Naive thymus-derived CD4-positive, alpha-beta T cell (primary cell): Measurements from ENCODE around the gene HNRNPCL4. TPM values are rescaled to one million over a fixed set of nuclear protein-coding genes. Genes with fewer than 3 reads are reported as not detected.
"Not testable (repeated sequence)": the region's sequence is repeated elsewhere in the genome, so short reads cannot be mapped to it uniquely, and the experiment has no call there.

Source experiments
- ATAC-seq: fragments of 150-1000 bp; cut with Tn5 transposase; 2 replicates; pipeline ENCODE4 v1.10.0; 2021; ENCODE audit warnings: mild to moderate bottlenecking, moderate library complexity
- CTCF ChIA-PET: fragments of 350-600 bp; sonication (Branson Sonifier 250); formaldehyde crosslinking; loops from one replicate; lab custom pipeline; 2021; ENCODE audit warnings: antibody characterized with exemption; lab: Charles Lee
- POLR2A ChIA-PET: fragments of 350-600 bp; sonication (Branson Sonifier 250); formaldehyde crosslinking; loops from one replicate; lab custom pipeline; 2021; ENCODE audit warnings: antibody characterized with exemption, inconsistent platforms; lab: Charles Lee
- DNase-seq, 9 donors: peaks; one replicate each; pipeline versions ENCODE4 v3.0.0 to v3.0.0-alpha.2; 2020 to 2022; ENCODE audit warnings: mixed read lengths in 1 of 9
- H3K27ac ChIP-seq: one replicate; pipeline ENCODE4 v1.7.0; 2013; ENCODE audit warnings: mild to moderate bottlenecking, low read depth, low read length, moderate library complexity
- H3K27me3 ChIP-seq, 2 donors: one replicate each; pipeline ENCODE4 v1.7.0; 2013; ENCODE audit warnings: low read length in 2 of 2, mild to moderate bottlenecking in 2 of 2, moderate library complexity in 2 of 2; ENCODE audit not compliant: control insufficient read depth in 2 of 2, insufficient read depth in 2 of 2
- H3K36me3 ChIP-seq, 3 experiments: 1 replicate in 2 of 3; 2 replicates in 1 of 3; pipeline ENCODE4 v1.7.0; 2013; ENCODE audit warnings: low read length in 3 of 3, mild to moderate bottlenecking in 3 of 3, moderate library complexity in 1 of 3; ENCODE audit not compliant: insufficient read depth in 3 of 3, control insufficient read depth in 2 of 3
- H3K4me1 ChIP-seq, 2 donors: one replicate each; pipeline ENCODE4 v1.7.0; 2013; ENCODE audit warnings: low read length in 2 of 2, mild to moderate bottlenecking in 2 of 2, moderate library complexity in 1 of 2; ENCODE audit not compliant: control insufficient read depth in 2 of 2, insufficient read depth in 2 of 2
- H3K4me3 ChIP-seq: 2 replicates; pipeline ENCODE4 v1.7.0; 2013; ENCODE audit warnings: mild to moderate bottlenecking, low read length
- H3K9me3 ChIP-seq, 3 experiments: 1 replicate in 2 of 3; 2 replicates in 1 of 3; pipeline ENCODE4 v1.7.0; 2013; ENCODE audit warnings: low read length in 3 of 3; ENCODE audit not compliant: control insufficient read depth in 2 of 3
- H3K27ac Mint-ChIP-seq, 9 donors: one replicate each; pipeline ENCODE4 v1.8.0; 2020 to 2022; ENCODE audit warnings: mixed read lengths in 9 of 9, mild to moderate bottlenecking in 8 of 9, moderate library complexity in 5 of 9, inconsistent platforms in 2 of 9
- H3K27me3 Mint-ChIP-seq, 5 donors: one replicate each; pipeline ENCODE4 v1.8.0; 2021 to 2022; ENCODE audit warnings: mixed read lengths in 5 of 5, mild to moderate bottlenecking in 1 of 5
- H3K36me3 Mint-ChIP-seq, 5 donors: one replicate each; pipeline ENCODE4 v1.8.0; 2020 to 2022; ENCODE audit warnings: mixed read lengths in 5 of 5, mild to moderate bottlenecking in 3 of 5, inconsistent platforms in 1 of 5
- H3K4me1 Mint-ChIP-seq, 7 donors: one replicate each; pipeline ENCODE4 v1.8.0; 2020 to 2022; ENCODE audit warnings: mixed read lengths in 7 of 7, mild to moderate bottlenecking in 3 of 7, inconsistent platforms in 1 of 7
- H3K4me3 Mint-ChIP-seq, 10 donors: one replicate each; pipeline ENCODE4 v1.8.0; 2020 to 2022; ENCODE audit warnings: mild to moderate bottlenecking in 10 of 10, mixed read lengths in 10 of 10, moderate library complexity in 6 of 10, inconsistent platforms in 2 of 10
- H3K9me3 Mint-ChIP-seq, 11 donors: one replicate each; pipeline ENCODE4 v1.8.0; 2020 to 2022; ENCODE audit warnings: mixed read lengths in 11 of 11, mild to moderate bottlenecking in 4 of 11, inconsistent platforms in 1 of 11, moderate library complexity in 1 of 11
- intact Hi-C, 2 donors: fragments of 100-400 bp; cut with micrococcal nuclease; formaldehyde crosslinking; loops; one replicate each; pipeline ENCODE4 v1.15.1; 2023
- polyA plus RNA-seq, 2 donors: library from polyadenylated mRNA; unstranded; fragments of 300-500 nt; fragmentation: Illumina TruSeq; gene quantifications; one replicate each; pipeline ENCODE4 v1.2.3, GENCODE V29; 2021
- total RNA-seq, 6 experiments: library from RNA in 5 of 6; stranded (reverse) in 5 of 6; gene quantifications; 1 replicate in 5 of 6; 2 replicates in 1 of 6; pipeline ENCODE4 v1.2.3 and lab custom pipeline; 2021 to 2026

The HNRNPCL4 gene
- total RNA-seq = not detected
- not detected for polyA plus RNA-seq
- not detected for total RNA-seq (lab: John Stamatoyannopoulos, UW)

GRCh38 chr1:13165531-13165930 is at the start of gene HNRNPCL4:
TSS of gene HNRNPCL4 (minus strand) at chr1:13165631. CDS start at chr1:13165467, 164 bp downstream.
- POLR2A ChIA-PET, H3K36me3 ChIP-seq, H3K9me3 Mint-ChIP-seq, H3K27me3 ChIP-seq, DNase-seq, H3K4me1 ChIP-seq, H3K4me1 Mint-ChIP-seq, H3K27ac Mint-ChIP-seq, H3K9me3 ChIP-seq, H3K27me3 Mint-ChIP-seq, intact Hi-C loops, H3K27ac ChIP-seq, ATAC-seq, H3K4me3 ChIP-seq, H3K4me3 Mint-ChIP-seq, CTCF ChIA-PET, H3K36me3 Mint-ChIP-seq: not testable (repeated sequence)

- H3K36me3 ChIP-seq, intact Hi-C loops, CTCF ChIA-PET: not testable (repeated sequence)
Observed at GRCh38 chr1:13208712-13209111, 43.3 kb upstream of the HNRNPCL4 start.

GRCh38 chr1:13201309-13201708 is 35.9 kb upstream of the HNRNPCL4 start, which contains the start of gene PRAMEF13:
TSS of gene PRAMEF13 (minus strand) at chr1:13201409. CDS start at chr1:13199589, 1,820 bp downstream.
- H3K27ac Mint-ChIP-seq, H3K9me3 ChIP-seq, DNase-seq, H3K9me3 Mint-ChIP-seq, H3K27me3 Mint-ChIP-seq, H3K27me3 ChIP-seq, CTCF ChIA-PET, H3K36me3 ChIP-seq, H3K4me1 Mint-ChIP-seq, POLR2A ChIA-PET, H3K4me3 ChIP-seq, H3K27ac ChIP-seq, H3K4me1 ChIP-seq, ATAC-seq, intact Hi-C loops, H3K4me3 Mint-ChIP-seq, H3K36me3 Mint-ChIP-seq: not testable (repeated sequence)

More at GRCh38 chr1:13208712-13209111, 43.3 kb upstream of the HNRNPCL4 start:
- H3K9me3 Mint-ChIP-seq, H3K4me1 ChIP-seq, POLR2A ChIA-PET, H3K4me1 Mint-ChIP-seq, H3K27me3 ChIP-seq, H3K9me3 ChIP-seq, H3K27ac ChIP-seq, H3K4me3 Mint-ChIP-seq, DNase-seq, H3K36me3 Mint-ChIP-seq, ATAC-seq, H3K4me3 ChIP-seq, H3K27me3 Mint-ChIP-seq, H3K27ac Mint-ChIP-seq: not testable (repeated sequence)

GRCh38 chr1:13171548-13171947 is 6.1 kb upstream of the HNRNPCL4 start, which contains the start of gene PRAMEF9:
TSS of gene PRAMEF9 (plus strand) at chr1:13171848. CDS start at chr1:13175281, 3,433 bp downstream.
- H3K27ac ChIP-seq, H3K9me3 ChIP-seq, H3K4me3 ChIP-seq, DNase-seq, H3K4me1 Mint-ChIP-seq, ATAC-seq, H3K9me3 Mint-ChIP-seq, intact Hi-C loops, H3K36me3 ChIP-seq, POLR2A ChIA-PET, H3K4me3 Mint-ChIP-seq, CTCF ChIA-PET, H3K27ac Mint-ChIP-seq, H3K4me1 ChIP-seq, H3K36me3 Mint-ChIP-seq, H3K27me3 ChIP-seq, H3K27me3 Mint-ChIP-seq: not testable (repeated sequence)

- H3K9me3 ChIP-seq, ATAC-seq: not testable (repeated sequence)
Observed at GRCh38 chr1:13155909-13156308, 9.5 kb downstream of the HNRNPCL4 start, which contains the start of gene PRAMEF26. TSS of gene PRAMEF26 (minus strand) at chr1:13156009. CDS start at chr1:13153095, 2,914 bp downstream.

GRCh38 chr1:13116754-13117153 is 48.7 kb downstream of the HNRNPCL4 start, which contains the start of gene HNRNPCL2:
TSS of gene HNRNPCL2 (minus strand) at chr1:13116854. CDS start at chr1:13116400, 454 bp downstream.
- H3K9me3 ChIP-seq, POLR2A ChIA-PET, H3K27ac ChIP-seq, CTCF ChIA-PET, H3K36me3 ChIP-seq, H3K27me3 ChIP-seq, H3K4me1 ChIP-seq, DNase-seq, H3K36me3 Mint-ChIP-seq, ATAC-seq, H3K4me3 Mint-ChIP-seq, H3K4me3 ChIP-seq, intact Hi-C loops, H3K9me3 Mint-ChIP-seq, H3K27ac Mint-ChIP-seq, H3K4me1 Mint-ChIP-seq: not testable (repeated sequence)
- peaks cover 0 to 16% (median 8%) of the 10 kb centered on the region in 5 donors for H3K27me3 Mint-ChIP-seq

More at GRCh38 chr1:13155909-13156308, 9.5 kb downstream of the HNRNPCL4 start, which contains the start of gene PRAMEF26:
- H3K27ac Mint-ChIP-seq, H3K27ac ChIP-seq, H3K4me1 ChIP-seq, CTCF ChIA-PET, H3K27me3 Mint-ChIP-seq, POLR2A ChIA-PET, H3K4me3 Mint-ChIP-seq, H3K36me3 ChIP-seq, H3K4me3 ChIP-seq, H3K36me3 Mint-ChIP-seq, intact Hi-C loops, DNase-seq, H3K27me3 ChIP-seq, H3K4me1 Mint-ChIP-seq, H3K9me3 Mint-ChIP-seq: not testable (repeated sequence)
